Astrocyte of the cerebellum (primary cell): ENCODE results near the gene ARHGEF7.

Experiments
- DNase-seq: peaks from one replicate; pipeline ENCODE4 v3.0.0-alpha.2; 2011; ENCODE audit warnings: low read depth
- H3K4me3 ChIP-seq: 2 replicates; pipeline ENCODE4 v1.5.1; 2011; ENCODE audit warnings: mild to moderate bottlenecking, low read depth, low read length, moderate library complexity
- in situ Hi-C: cut with HindIII; loops from 2 replicates; pipeline ENCODE4 v1.10.0; 2017; ENCODE audit warnings: low sequenced_read_pairs
- TF ChIP-seq, protein P1 (sequence below): IDR thresholded peaks from 2 replicates; pipeline ENCODE4 v1.5.1; 2012; ENCODE audit warnings: low read length, low read depth, moderate library complexity, mild to moderate bottlenecking; ENCODE audit errors: missing control alignments

ARHGEF7 gene

DNA sequence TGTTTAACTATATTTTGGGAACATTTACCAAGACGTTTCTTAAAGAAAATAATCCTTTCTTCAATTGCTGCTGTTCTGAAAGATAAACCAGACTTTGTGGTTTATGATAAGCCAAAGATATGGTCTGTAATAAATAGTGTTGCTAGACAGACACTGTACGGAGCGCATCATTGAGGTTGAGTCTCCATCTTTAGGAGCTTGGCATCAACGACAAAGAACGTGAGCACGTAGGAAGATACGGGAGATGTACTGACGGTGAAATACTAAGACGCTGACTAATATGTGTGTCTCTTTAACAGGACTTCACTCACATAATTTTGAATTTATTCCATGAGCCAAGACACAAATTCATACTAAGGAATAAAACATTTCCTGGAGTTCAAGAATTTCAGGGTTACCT, 221.6 kb downstream of the ARHGEF7 start:
- no peak for DNase-seq
- TF ChIP-seq, protein P1, sequence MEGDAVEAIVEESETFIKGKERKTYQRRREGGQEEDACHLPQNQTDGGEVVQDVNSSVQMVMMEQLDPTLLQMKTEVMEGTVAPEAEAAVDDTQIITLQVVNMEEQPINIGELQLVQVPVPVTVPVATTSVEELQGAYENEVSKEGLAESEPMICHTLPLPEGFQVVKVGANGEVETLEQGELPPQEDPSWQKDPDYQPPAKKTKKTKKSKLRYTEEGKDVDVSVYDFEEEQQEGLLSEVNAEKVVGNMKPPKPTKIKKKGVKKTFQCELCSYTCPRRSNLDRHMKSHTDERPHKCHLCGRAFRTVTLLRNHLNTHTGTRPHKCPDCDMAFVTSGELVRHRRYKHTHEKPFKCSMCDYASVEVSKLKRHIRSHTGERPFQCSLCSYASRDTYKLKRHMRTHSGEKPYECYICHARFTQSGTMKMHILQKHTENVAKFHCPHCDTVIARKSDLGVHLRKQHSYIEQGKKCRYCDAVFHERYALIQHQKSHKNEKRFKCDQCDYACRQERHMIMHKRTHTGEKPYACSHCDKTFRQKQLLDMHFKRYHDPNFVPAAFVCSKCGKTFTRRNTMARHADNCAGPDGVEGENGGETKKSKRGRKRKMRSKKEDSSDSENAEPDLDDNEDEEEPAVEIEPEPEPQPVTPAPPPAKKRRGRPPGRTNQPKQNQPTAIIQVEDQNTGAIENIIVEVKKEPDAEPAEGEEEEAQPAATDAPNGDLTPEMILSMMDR, result no peak
- H3K4me3 ChIP-seq, result no peak overlapping the region
- in situ Hi-C loops, result no loop called here

DNA sequence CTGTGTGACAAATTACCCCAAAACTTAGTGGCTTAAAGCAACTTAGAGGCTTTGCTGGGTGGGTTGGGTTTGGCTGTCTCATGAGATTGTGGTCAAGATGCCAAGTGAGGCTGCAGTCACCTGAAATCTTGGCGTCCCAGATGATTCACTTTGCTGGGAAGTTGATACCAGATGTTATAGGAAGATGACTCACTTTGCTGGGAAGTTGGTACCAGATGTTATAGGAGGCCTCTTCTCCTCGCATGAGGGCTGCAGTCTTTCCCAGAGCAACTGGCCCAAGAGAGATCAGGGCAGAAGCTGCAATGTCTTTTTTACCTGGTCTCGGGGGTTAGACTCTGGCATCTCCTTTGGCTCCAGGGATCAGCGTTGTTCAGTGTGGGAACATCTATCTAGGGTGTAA, 222.1 kb downstream of the ARHGEF7 start:
- TF ChIP-seq, protein P1, result no peak
- in situ Hi-C loops, result no loop called here
- H3K4me3 ChIP-seq, result no peak overlapping the region
- peak; percentile 47 for DNase-seq

DNA sequence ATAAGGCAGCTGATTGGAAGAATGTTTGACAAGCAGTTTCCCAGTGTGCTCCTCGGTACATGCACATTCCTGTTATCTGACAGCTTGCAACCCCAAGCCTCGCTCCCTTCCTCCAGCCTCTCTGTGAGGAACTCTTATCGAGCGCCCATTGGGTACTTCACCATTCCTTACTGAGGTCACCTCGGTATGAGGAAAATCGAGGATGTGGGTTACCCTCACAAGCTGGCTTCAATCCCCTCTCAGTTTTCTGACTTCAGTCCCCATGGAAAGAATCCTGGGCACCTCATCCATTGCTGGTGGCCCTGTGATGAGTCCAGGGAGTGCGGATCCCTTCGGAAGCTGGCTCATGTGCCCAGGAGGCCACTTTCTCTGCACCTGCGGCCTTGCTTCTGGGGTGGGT, 222.6 kb downstream of the ARHGEF7 start:
- DNase-seq, result no peak
- in situ Hi-C loops, result no loop called here
- TF ChIP-seq, protein P1, result no peak
- no peak overlapping the region for H3K4me3 ChIP-seq

DNA sequence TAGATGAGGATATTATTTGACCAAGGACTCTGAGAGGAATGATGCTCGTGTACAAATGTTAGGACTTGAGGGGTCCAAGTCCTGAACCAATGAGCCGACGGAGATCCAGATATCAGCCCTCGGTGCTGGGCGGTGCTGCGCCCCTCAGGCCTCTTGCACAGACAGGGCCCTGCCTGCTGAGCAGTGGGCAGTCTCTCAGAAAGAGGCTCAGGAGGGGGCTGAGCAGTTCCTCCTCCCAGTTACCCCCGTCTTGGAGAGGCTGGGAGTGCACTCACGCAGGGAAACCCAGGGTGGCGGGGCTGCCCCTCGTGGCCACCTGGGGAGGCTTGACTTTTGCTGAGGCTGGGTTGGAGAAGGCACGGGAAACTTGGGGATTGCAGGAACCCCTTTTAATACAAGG, 223.7 kb downstream of the ARHGEF7 start:
- no peak overlapping the region for H3K4me3 ChIP-seq
- in situ Hi-C loops, result no loop called here
- DNase-seq, result no peak
- TF ChIP-seq, protein P1, result no peak

DNA sequence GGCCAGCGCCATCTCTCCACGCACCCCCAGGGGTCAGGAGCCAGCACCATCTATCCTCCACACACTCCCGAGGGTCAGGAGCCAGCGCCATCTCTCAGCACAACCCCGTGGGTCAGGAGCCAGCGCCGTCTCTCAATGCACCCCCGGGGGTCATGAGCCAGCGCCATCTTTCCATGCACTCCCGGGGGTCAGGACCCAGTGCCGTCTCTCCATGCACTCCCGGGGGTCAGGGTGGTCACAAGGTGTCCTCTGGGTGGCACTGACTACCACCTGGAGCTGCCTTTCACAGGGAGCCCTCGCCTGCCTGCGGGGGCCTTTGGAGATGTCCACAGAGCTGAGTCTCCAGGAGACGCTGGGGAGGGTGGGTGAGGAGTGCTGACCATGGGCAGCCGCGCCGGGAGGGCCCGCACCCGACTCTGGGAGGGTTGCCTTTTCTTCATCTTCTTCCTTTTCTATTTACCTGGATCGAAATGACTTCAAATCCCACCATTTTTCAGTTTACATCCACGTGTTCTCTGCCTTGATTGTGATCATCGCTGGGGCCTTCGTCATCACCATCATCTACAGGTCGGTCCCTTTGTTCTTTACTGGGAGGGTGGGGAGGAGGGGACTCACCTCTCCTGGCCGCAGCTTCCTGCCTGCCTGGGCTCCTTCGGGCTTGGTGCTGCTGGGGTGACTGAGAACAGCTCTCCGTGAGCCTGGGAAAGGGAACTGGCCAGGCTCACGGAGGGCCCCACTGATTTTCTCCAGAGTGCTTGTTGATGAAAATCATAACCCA, 224.4 kb downstream of the ARHGEF7 start:
- TF ChIP-seq, protein P1, result no peak
- DNase-seq, result no peak
- in situ Hi-C loops, result no loop called here
- H3K4me3 ChIP-seq, result no peak overlapping the region

DNA sequence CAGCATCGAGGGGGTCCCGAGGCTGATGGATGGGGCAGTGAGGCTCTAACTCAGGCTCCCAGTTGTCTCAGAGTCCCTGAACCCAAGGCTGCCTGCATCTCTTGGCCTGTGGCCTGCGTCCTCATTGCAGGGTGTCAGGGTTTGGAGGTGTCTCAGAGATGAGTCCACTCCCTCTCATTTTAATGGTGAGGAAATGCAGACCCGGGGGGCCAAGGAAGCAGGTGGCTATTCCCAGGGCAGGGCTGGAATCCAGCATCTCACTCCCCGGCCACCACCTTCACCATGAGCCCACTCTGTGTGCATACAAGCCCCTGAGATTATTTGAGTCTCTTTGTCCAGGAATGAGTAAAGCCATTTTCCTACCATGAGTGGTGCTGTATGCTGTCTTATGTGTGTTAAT, 226.8 kb downstream of the ARHGEF7 start:
- TF ChIP-seq, protein P1, result no peak
- no peak for DNase-seq
- in situ Hi-C loops, result no loop called here
- H3K4me3 ChIP-seq, result no peak overlapping the region
